Memory B cell (primary cell): ENCODE measurements around the gene SORBS2.

Source experiments
- ATAC-seq: fragments of 150-1000 bp; cut with Tn5 transposase; 2 replicates; pipeline ENCODE4 v1.10.0; 2021; ENCODE audit warnings: low read depth, mild to moderate bottlenecking, moderate library complexity
- DNase-seq, 2 donors: peaks; one replicate each; pipeline ENCODE4 v3.0.0; 2022; ENCODE audit warnings: low spot score in 2 of 2
- H3K27ac Mint-ChIP-seq: one replicate; pipeline ENCODE4 v1.8.0; 2022; ENCODE audit warnings: mild to moderate bottlenecking, moderate library complexity, mixed read lengths
- H3K27me3 Mint-ChIP-seq: one replicate; pipeline ENCODE4 v1.8.0; 2022; ENCODE audit warnings: mixed read lengths
- H3K36me3 Mint-ChIP-seq: one replicate; pipeline ENCODE4 v1.8.0; 2022; ENCODE audit warnings: mild to moderate bottlenecking, mixed read lengths
- H3K4me1 Mint-ChIP-seq: one replicate; pipeline ENCODE4 v1.8.0; 2022; ENCODE audit warnings: mixed read lengths
- H3K4me3 Mint-ChIP-seq: one replicate; pipeline ENCODE4 v1.8.0; 2022; ENCODE audit warnings: mild to moderate bottlenecking, moderate library complexity, mixed read lengths
- H3K9me3 Mint-ChIP-seq: one replicate; pipeline ENCODE4 v1.8.0; 2022; ENCODE audit warnings: mixed read lengths

Gene SORBS2

DNA sequence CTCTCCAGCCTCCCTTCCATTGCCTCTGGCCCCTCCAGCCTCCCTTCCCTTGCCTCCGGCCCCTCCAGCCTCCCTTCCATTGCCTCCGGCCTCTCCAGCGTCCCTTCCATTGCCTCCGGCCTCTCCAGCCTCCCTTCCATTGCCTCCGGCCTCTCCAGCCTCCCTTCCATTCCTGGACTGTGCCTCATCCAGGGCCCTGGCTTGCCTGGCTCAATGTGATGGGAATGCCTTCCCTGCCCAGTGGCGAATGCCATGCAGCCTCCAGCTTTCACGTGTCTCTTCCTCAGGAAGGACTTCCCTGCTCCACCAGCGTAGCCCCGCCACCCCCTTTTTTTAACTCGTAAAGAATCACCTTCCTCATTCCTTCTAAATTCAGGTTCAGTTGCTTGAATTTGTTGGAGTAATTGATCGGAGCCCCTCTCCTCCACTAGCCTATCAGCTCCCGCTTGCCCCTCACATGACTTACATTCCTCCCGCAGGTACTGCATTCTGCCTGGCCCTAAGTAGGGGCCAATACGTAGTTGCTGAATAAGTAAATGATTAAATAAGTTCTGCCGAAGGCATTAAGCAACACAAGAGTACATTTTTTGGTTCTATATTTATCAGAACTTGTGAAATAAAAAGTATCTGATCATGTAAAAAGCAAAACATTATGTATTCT, 30.3 kb downstream of the SORBS2 start:
- Mint-ChIP-seq H3K36me3 (no peaks in the 10 kb centered on the region), H3K4me3 (no peak overlapping the region), H3K27ac (no peak overlapping the region), H3K9me3 (no peaks in the 10 kb centered on the region), H3K4me1 (no peaks in the 10 kb centered on the region), H3K27me3 (peaks cover 11% of the 10 kb centered on the region)
- DNase-seq (no peak), ATAC-seq (no peak)

- no peak overlapping the region for H3K27ac Mint-ChIP-seq
- no peak overlapping the region for H3K4me3 Mint-ChIP-seq
- H3K4me1 Mint-ChIP-seq = no peaks in the 10 kb centered on the region
- H3K36me3 Mint-ChIP-seq = no peaks in the 10 kb centered on the region
- ATAC-seq (no peak), DNase-seq (no peak)
- no peaks in the 10 kb centered on the region for H3K9me3 Mint-ChIP-seq
- H3K27me3 Mint-ChIP-seq = peaks cover 11% of the 10 kb centered on the region
These were observed 31.5 kb downstream of the SORBS2 start for GRCh38 chr4:185780472-185780871.

DNA sequence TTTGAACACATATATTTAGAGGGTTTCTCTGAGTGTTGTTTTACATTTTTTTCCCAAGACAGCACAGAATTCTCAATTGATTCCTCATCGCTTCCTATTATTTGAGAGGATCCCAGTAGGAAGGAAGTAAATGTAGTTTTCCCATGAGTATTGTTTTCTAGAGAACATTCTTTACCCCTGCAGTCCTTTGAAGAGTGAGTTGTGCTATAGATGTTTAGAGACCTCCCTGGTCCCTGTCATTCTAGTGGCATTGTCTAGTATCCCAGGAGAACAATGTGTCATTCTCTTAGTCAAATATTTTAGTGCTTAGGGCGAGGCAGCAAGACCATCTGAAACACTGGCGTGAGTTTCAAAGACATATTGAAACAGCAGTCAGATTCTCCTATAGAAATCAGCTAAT, 32.5 kb downstream of the SORBS2 start:
- no peak for ATAC-seq

DNA sequence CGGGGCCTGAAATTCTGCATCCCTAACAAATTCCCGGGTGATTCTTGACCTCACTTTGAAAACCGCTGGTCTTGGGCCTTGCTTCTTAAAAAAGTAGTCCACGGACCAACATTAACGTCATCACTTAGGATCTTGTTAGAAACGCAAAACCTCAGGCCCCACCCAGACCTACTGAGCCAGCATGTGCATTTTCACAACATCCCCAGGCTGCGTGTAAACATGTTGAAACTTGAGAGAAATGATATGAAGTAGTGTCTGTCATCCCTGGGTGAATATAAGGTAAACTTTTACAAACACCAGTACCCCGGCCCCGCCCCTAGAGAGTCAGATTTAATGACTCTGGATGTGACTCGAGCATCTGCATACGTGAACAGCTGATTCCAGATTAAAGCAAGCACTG, 33.7 kb downstream of the SORBS2 start:
- Mint-ChIP-seq H3K4me1 (peaks cover 2% of the 10 kb centered on the region), H3K27ac (no peak overlapping the region), H3K4me3 (no peak overlapping the region), H3K27me3 (peaks cover 13% of the 10 kb centered on the region), H3K9me3 (no peaks in the 10 kb centered on the region), H3K36me3 (no peaks in the 10 kb centered on the region)
- no peak for ATAC-seq
- DNase-seq = no peak

More for the DNA sequence above, 32.5 kb downstream of the SORBS2 start:
- no peaks in the 10 kb centered on the region for H3K9me3 Mint-ChIP-seq
- DNase-seq = no peak
- H3K4me3 Mint-ChIP-seq = no peak overlapping the region
- no peak overlapping the region for H3K27ac Mint-ChIP-seq
- peaks cover 13% of the 10 kb centered on the region for H3K27me3 Mint-ChIP-seq
- H3K36me3 Mint-ChIP-seq = no peaks in the 10 kb centered on the region
- peaks cover 2% of the 10 kb centered on the region for H3K4me1 Mint-ChIP-seq

GRCh38 chr4:185775792-185776555, 36.0 kb downstream of the SORBS2 start:
- Mint-ChIP-seq H3K27me3 (peaks cover 10% of the 10 kb centered on the region), H3K4me3 (no peak overlapping the region), H3K4me1 (peaks cover 2% of the 10 kb centered on the region), H3K27ac (no peak overlapping the region), H3K9me3 (peaks cover 3% of the 10 kb centered on the region), H3K36me3 (peaks cover 3% of the 10 kb centered on the region)
- no peak for ATAC-seq
- no peak for DNase-seq

GRCh38 chr4:185774845-185775680, 36.9 kb downstream of the SORBS2 start:
- Mint-ChIP-seq H3K4me1 (peaks cover 2% of the 10 kb centered on the region), H3K27ac (no peak overlapping the region), H3K36me3 (peaks cover 3% of the 10 kb centered on the region), H3K4me3 (no peak overlapping the region), H3K9me3 (peaks cover 6% of the 10 kb centered on the region), H3K27me3 (peaks cover 10% of the 10 kb centered on the region)
- ATAC-seq (no peak), DNase-seq (no peak)

GRCh38 chr4:185774131-185774653, 37.8 kb downstream of the SORBS2 start:
- H3K4me1 Mint-ChIP-seq = peaks cover 2% of the 10 kb centered on the region
- no peak overlapping the region for H3K27ac Mint-ChIP-seq
- peaks cover 7% of the 10 kb centered on the region for H3K27me3 Mint-ChIP-seq
- no peak overlapping the region for H3K4me3 Mint-ChIP-seq
- H3K9me3 Mint-ChIP-seq = peaks cover 7% of the 10 kb centered on the region
- ATAC-seq (no peak), DNase-seq (no peak)
- peaks cover 3% of the 10 kb centered on the region for H3K36me3 Mint-ChIP-seq

- Mint-ChIP-seq H3K9me3 (peaks cover 7% of the 10 kb centered on the region), H3K4me1 (peaks cover 2% of the 10 kb centered on the region), H3K4me3 (no peak overlapping the region), H3K36me3 (peaks cover 3% of the 10 kb centered on the region), H3K27ac (no peak overlapping the region), H3K27me3 (peaks cover 7% of the 10 kb centered on the region)
- ATAC-seq (no peak), DNase-seq (no peak)
These were observed 38.6 kb downstream of the SORBS2 start for GRCh38 chr4:185773419-185773818.

GRCh38 chr4:185772391-185773093, 39.5 kb downstream of the SORBS2 start:
- Mint-ChIP-seq H3K4me1 (peaks cover 2% of the 10 kb centered on the region), H3K27ac (no peak overlapping the region), H3K27me3 (peaks cover 7% of the 10 kb centered on the region), H3K4me3 (no peak overlapping the region), H3K36me3 (peaks cover 3% of the 10 kb centered on the region), H3K9me3 (peaks cover 7% of the 10 kb centered on the region)
- no peak for ATAC-seq
- DNase-seq = no peak

DNA sequence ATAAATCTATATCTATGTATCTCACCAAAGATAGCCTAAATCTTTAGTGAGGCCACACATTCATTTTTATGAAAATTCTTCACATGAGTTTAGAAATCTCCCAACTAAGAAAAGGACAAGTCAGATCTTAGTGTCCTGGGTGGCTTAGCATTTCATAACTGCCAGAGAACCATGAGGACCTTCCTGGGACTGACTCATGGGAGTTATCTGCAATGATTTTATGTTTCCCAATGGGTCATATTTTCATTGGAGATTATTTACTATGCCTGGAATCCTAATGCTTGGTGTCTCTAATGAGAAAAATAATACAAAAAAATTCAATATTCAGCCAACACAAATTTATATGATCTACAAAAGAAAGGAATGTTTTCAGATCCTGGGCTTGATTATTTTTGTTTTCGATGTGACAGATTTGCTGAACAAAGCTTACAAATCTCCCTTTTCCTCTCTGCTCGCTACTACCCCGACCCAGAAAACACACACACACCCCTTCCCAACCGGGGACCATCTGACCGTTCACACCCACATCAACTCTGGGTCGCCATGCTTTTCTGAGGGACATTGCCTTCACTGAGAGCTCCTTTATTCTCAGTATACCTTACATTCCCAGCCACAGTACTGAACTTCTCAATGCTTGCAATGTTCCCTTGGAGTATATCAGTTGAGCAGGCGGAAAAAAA, 40.1 kb downstream of the SORBS2 start:
- Mint-ChIP-seq H3K36me3 (peaks cover 3% of the 10 kb centered on the region), H3K27me3 (peaks cover 7% of the 10 kb centered on the region), H3K9me3 (peaks cover 7% of the 10 kb centered on the region), H3K4me3 (no peak overlapping the region), H3K27ac (no peak overlapping the region), H3K4me1 (peaks cover 2% of the 10 kb centered on the region)
- DNase-seq (no peak), ATAC-seq (no peak)

DNA sequence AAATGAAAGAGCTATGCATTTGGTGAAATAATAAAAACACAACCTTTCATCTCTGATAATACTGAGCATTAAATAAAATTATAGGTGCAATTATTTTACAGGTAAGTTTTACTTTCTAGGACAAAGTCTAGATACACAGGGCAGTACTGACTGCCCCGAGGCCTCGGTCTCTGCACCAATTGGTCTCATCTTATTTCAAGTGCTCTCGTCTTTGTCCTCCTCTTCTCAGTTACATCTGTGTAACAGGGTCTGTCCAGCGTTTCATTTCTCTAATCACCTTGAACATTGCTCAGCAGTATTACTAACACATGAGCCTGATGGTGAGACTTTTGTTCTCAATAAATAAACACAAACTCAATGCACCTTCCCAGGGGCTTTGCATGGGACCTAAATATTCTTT, 44.5 kb downstream of the SORBS2 start:
- Mint-ChIP-seq H3K4me1 (no peaks in the 10 kb centered on the region), H3K9me3 (peaks cover 7% of the 10 kb centered on the region), H3K27ac (no peak overlapping the region), H3K36me3 (peaks cover 3% of the 10 kb centered on the region), H3K27me3 (peaks cover 5% of the 10 kb centered on the region), H3K4me3 (no peak overlapping the region)
- no peak for ATAC-seq
- no peak for DNase-seq

- ATAC-seq (no peak), DNase-seq (no peak)
- H3K4me3 Mint-ChIP-seq = no peak overlapping the region
These were observed 47.1 kb downstream of the SORBS2 start for GRCh38 chr4:185764876-185765275.

More at GRCh38 chr4:185764876-185765275, 47.1 kb downstream of the SORBS2 start:
- H3K36me3 Mint-ChIP-seq = no peaks in the 10 kb centered on the region
- H3K9me3 Mint-ChIP-seq = no peaks in the 10 kb centered on the region
- no peaks in the 10 kb centered on the region for H3K4me1 Mint-ChIP-seq
- peaks cover 11% of the 10 kb centered on the region for H3K27me3 Mint-ChIP-seq
- H3K27ac Mint-ChIP-seq = no peak overlapping the region
